HG02642 (cell line): ENCODE data around the gene ATG2B.

Experiments used
- ATAC-seq: cut with Tn5 transposase; IDR thresholded peaks from one replicate; pipeline ENCODE4 v1.9.1; 2021; ENCODE audit warnings: mild to moderate bottlenecking; ENCODE audit not compliant: unreplicated experiment, poor library complexity

ATG2B gene

GRCh38 chr14:96318836-96319235 lies 44.3 kb downstream of the ATG2B start:
- no peak for ATAC-seq

DNA sequence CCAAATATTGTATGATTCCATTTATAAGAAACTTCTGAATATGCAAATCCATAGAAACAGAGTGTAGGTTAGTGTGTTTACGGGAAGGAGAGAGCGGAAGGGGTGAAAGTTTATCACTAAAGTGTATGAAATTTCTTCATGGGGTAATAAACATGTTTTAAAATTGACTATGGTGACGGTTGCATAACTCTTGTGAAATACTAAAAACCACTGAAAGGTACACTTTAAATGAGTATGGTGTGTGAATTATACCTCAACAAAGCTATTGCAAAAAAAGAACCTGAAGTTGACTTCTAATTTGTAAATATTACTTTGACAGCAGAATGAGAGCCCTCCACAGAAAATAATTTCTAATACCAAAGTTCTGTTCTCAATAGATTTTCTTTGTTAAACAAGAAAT lies 47.1 kb downstream of the ATG2B start:
- no peak for ATAC-seq

DNA sequence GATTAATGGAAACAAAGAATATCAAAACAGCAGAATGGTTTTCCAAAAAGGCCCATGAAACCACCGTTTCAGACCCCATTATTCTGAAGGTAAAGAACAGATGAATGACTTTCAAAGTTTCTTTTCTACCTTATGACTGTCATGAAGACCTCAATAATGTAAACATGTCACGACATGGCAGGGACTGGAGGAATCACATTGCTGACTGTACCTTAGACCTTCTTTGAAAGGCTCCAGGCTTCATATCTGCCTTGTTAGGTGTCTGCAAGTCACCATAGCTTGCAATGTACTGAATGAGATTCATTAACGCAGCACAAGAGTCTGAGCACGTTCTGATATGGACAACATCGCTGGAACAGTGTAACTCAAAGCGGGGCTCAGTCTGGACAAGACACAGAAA lies 52.2 kb downstream of the ATG2B start:
- ATAC-seq, result no peak

- no peak for ATAC-seq
Observed at GRCh38 chr14:96309896-96310330, 53.2 kb downstream of the ATG2B start.

DNA sequence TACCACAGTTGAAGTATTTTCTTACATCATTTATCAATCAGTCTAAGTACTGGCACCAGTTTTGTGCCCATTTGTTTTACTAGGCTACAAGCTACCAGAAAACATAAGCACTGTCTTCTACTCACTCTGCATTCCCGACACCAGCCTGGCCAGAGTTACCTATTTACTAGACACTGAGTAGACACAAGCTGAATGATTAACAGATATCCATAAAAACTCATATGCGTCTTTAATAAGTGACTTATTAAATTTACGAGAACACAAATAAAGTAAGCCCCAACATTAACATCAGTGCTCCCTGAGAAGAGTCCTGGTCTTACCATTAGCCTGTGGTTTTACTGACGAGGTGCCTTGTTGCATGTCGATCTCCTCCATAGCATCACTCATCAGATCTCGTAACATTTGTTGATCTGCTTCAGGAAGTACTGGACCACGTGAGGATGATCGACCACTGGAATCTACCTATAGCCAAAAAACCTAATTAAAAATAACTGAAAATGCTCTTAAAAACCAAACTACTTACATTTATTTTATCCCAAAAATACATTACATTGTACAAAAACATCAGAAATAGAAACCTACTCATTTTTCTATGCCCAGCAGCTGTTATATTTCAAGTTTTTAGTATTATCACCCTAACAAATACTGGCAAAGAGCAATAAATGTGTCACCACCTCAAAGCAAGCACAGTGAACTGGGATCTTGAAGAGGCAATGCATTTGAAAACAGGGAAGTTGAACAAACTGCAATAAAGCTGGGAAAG lies 53.8 kb downstream of the ATG2B start:
- ATAC-seq, result no peak

GRCh38 chr14:96307434-96307833 lies 55.7 kb downstream of the ATG2B start:
- no peak for ATAC-seq

- no peak for ATAC-seq
Observed at GRCh38 chr14:96304956-96305355, 58.2 kb downstream of the ATG2B start.

DNA sequence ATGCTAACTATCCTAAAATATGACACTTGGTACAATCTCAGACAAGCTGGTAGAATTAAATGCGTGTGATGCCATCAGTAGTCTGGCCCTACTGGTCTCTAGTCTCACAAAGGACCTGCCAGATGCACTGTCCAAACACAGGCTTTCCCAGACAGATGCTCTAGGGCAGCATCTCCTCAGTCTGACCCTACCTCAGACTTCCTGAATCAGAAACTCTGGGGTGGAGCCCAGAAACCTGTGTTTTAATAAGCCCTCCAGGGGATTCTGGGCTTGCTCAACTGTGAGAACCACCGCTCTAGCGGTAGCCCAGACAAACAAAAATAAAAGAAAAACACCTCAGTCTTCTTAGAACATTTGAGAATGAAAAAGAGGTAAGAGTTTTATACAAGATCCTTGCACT lies 59.2 kb downstream of the ATG2B start:
- no peak for ATAC-seq

GRCh38 chr14:96299441-96299840 lies 63.7 kb downstream of the ATG2B start:
- no peak for ATAC-seq

- no peak for ATAC-seq
Observed at GRCh38 chr14:96297997-96298515, 65.1 kb downstream of the ATG2B start.

DNA sequence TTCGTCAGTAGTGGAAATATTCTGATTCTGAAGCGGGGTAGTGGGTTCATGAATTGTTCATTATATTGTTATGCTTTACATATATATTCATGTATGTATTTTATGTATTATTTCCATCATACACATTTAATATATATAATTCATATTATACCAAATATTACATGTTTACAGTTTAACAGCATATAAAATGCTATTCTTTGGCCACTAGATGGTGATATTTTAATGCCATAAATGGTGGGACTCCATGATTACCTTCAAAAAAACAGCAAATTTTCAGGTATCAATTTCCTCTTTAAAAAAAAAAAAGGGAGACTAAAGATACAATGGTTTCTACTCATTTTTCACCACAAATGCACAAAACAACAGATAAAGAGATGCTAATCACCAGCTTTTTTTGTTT lies 66.1 kb downstream of the ATG2B start:
- ATAC-seq, result no peak

DNA sequence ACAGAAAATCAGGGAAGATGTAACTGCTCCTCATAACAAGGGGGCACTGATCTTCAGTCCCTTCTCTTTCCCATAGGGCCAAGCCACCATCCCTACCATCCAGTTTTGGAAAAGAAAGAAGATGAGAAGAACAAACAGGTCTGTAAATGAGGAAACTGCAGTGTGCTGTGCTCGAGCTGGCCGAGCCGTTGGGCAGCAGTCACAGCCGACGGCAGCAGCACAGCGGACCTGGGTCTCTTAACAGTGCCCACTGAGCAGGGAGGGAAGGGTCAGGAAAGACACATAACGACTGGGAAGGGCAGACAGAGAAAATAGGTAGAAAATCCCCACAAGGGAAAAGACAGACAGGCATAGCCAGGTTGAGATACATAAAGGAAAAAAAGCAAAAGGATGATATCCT lies 68.9 kb downstream of the ATG2B start:
- no peak for ATAC-seq

- ATAC-seq, result no peak
Observed at GRCh38 chr14:96287856-96288255, 75.3 kb downstream of the ATG2B start.

DNA sequence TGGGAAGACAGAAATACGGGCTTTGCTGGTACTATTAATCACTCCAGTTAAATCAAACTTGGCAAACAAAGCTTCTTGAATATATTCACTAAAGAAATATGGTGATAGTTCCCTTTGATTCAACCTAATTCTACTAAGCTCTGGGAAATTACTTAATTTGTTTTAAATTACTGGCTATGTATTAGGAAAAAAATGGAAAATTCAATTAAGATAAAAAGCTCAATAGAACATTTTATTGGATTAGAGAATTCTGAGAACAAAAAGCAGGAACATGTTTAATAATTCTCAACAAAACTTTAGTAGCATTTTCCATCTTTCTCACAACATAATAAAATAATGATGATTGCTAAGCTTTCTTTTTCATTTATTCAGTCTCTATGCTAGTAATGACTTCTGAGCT lies 76.9 kb downstream of the ATG2B start:
- ATAC-seq, result no peak

- no peak for ATAC-seq
Observed at GRCh38 chr14:96285667-96286066, 77.5 kb downstream of the ATG2B start.

DNA sequence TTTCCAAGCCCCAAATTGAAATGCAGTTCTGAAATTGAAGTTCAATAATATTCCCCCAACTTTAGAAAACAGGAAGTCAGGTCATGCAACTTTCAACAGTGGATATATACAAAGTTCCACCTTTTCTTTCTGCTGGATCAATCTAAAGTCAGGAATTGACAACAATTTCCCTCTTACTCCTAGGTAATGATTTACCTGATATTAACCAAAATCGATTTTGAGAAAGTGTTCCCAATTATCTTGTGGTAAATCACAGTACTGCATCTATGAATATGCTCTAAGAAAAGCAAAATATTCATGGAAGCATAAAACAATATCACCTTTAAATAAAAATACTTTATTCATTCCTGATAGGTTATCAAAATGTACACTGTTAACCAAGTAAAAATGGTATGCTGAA lies 78.7 kb downstream of the ATG2B start:
- no peak for ATAC-seq

- no peak for ATAC-seq
Observed at GRCh38 chr14:96284008-96284407, 79.1 kb downstream of the ATG2B start.

DNA sequence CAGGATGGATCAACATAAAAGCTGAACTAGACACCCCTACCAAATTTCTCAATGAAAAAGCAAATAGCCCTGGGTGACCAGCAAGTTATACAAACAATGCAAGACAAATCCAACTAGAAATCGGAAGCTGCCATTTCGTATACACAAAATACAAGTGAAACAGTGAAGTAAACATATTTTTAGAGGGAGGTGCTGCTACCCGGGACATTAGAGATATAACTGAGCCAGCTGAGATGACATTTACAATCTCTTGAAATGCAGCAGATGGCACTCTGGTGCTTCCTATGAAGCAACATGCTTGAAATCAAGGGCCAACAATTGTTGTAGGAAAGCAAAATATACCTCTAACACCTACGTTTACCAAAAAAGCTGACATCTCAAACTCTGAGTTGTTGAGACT lies 81.7 kb downstream of the ATG2B start:
- ATAC-seq, result no peak

DNA sequence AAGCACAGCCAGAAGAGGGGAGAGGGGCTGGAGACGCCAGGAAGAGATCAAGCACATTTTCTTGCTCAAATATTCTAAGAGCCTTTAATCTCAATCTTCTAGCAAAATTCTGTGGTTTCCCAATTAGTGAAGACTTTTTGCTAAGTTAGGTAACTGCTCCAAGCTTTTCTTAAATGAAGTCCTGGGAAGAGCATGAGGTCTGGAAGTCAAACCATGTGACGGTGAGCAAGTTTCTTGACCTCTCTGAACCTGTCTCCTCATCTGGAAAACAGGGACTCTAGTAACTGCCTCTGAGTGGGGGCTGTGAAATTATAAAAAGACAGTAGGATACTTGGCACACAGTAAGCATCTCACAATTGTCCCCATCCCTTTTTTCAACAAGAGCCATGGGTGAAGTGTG lies 83.0 kb downstream of the ATG2B start:
- ATAC-seq, result no peak

GRCh38 chr14:96279564-96279963 lies 83.6 kb downstream of the ATG2B start:
- no peak for ATAC-seq

DNA sequence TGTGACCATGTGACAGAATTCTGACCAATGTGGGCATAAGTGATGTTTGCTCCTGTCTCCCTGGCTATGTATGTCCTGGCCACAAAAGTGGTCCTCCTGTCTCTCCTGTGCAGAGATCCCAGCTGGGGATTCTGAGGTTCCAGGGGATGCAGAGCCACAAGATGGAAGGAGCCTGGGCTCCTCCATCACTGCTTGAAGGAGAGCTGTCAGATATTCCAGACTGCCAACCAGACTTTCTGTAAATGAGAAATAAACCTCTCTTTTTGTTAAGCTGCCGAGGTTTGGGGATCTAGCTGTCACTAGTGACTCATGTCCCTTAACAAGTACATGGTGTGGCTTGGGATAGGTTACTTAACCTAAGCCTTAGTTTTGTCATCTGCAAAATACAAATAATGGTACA lies 85.3 kb downstream of the ATG2B start:
- no peak for ATAC-seq
